H1 (cell line): Measurements from ENCODE around the gene DYNC1H1. TPM values are rescaled to one million over a fixed set of nuclear protein-coding genes. Genes with fewer than 3 reads are reported as not detected.

Experiments
- ASH2L ChIP-seq: fragments of 200-600, 300-600 bp; sonication (generic); IDR thresholded peaks from one replicate; pipeline ENCODE4 v1.7.1; 2017; ENCODE audit warnings: low read length
- CBX5 ChIP-seq: fragments of 300-800, 300-1000 bp; sonication (generic); IDR thresholded peaks from 2 replicates; pipeline ENCODE4 v1.7.1; 2016; ENCODE audit warnings: antibody characterized with exemption, low read length, low read depth
- CHD1 ChIP-seq: IDR thresholded peaks from 2 replicates; pipeline ENCODE4 v1.6.1; 2012; ENCODE audit warnings: low read depth, low read length, improper control_type of control experiment
- CREB1 ChIP-seq: IDR thresholded peaks from 2 replicates; pipeline ENCODE4 v1.6.1; 2012; ENCODE audit warnings: inconsistent platforms
- EGR1 ChIP-seq: IDR thresholded peaks from 2 replicates; pipeline ENCODE4 v1.6.1; 2011; ENCODE audit warnings: low read depth, low read length, borderline replicate concordance
- HDAC2 ChIP-seq, 2 experiments: fragments of 300-600 bp in 1 of 2; sonication (generic) in 1 of 2; IDR thresholded peaks; 2 replicates each; pipeline ENCODE4 v1.6.1; 2011 to 2012; ENCODE audit warnings: low read depth in 2 of 2, low read length in 2 of 2, mild to moderate bottlenecking in 2 of 2, moderate library complexity in 2 of 2, borderline replicate concordance in 1 of 2, inconsistent platforms in 1 of 2
- JUN ChIP-seq: IDR thresholded peaks from 2 replicates; pipeline ENCODE4 v1.6.1; 2011; ENCODE audit warnings: low read depth, mild to moderate bottlenecking, improper control_type of control experiment, low read length
- JUND ChIP-seq: IDR thresholded peaks from 2 replicates; pipeline ENCODE4 v1.6.1; 2011; ENCODE audit warnings: mild to moderate bottlenecking, improper control_type of control experiment, low read length
- KDM1A ChIP-seq: fragments of 200-600, 300-600 bp; sonication (generic); IDR thresholded peaks from 2 replicates; pipeline ENCODE4 v1.7.1; 2016; ENCODE audit warnings: mild to moderate bottlenecking, low read length, borderline replicate concordance
- MAX ChIP-seq: IDR thresholded peaks from 2 replicates; pipeline ENCODE4 v1.6.1; 2012; ENCODE audit warnings: inconsistent platforms
- NRF1 ChIP-seq: IDR thresholded peaks from 2 replicates; pipeline ENCODE4 v1.6.1; 2011; ENCODE audit warnings: mild to moderate bottlenecking, low read depth, low read length, improper control_type of control experiment
- POLR2AphosphoS5 ChIP-seq: IDR thresholded peaks from 2 replicates; pipeline ENCODE4 v1.6.1; 2011; ENCODE audit warnings: low read depth, low read length
- POU5F1 ChIP-seq: IDR thresholded peaks from 2 replicates; pipeline ENCODE4 v1.6.1; 2011; ENCODE audit warnings: low read depth, mild to moderate bottlenecking, low read length, moderate library complexity
- RXRA ChIP-seq: IDR thresholded peaks from 2 replicates; pipeline ENCODE4 v1.6.1; 2011; ENCODE audit warnings: low read depth, mild to moderate bottlenecking, low read length, moderate library complexity; ENCODE audit not compliant: insufficient read depth
- SIN3A ChIP-seq, 2 experiments: IDR thresholded peaks in 1 of 2; conservative IDR thresholded peaks in 1 of 2; 2 replicates each; pipeline ENCODE4 v1.6.1; 2011 to 2012; ENCODE audit warnings: low read length in 2 of 2, improper control_type of control experiment in 1 of 2, low read depth in 1 of 2, mild to moderate bottlenecking in 1 of 2
- SP2 ChIP-seq: IDR thresholded peaks from 2 replicates; pipeline ENCODE4 v1.6.1; 2012; ENCODE audit warnings: mild to moderate bottlenecking, low read length, inconsistent platforms
- TAF1 ChIP-seq: IDR thresholded peaks from 2 replicates; pipeline ENCODE4 v1.6.1; 2011; ENCODE audit warnings: mild to moderate bottlenecking, low read depth, low read length
- TBP ChIP-seq: IDR thresholded peaks from 2 replicates; pipeline ENCODE4 v1.6.1; 2011; ENCODE audit warnings: low read depth, low read length, improper control_type of control experiment
- TCF12 ChIP-seq: IDR thresholded peaks from 2 replicates; pipeline ENCODE4 v1.6.1; 2011; ENCODE audit warnings: low read depth, mild to moderate bottlenecking, low read length
- ZNF274 ChIP-seq: IDR thresholded peaks from 2 replicates; pipeline ENCODE4 v1.7.0; 2012; ENCODE audit warnings: low read length, borderline replicate concordance; ENCODE audit errors: extremely low read depth
- polyA plus RNA-seq, 7 experiments: library from polyadenylated mRNA; depleted of rRNA in 3 of 7; stranded (reverse) in 5 of 7; unstranded in 2 of 7; fragments of >200 nt in 5 of 7; fragments of 200-250 nt in 2 of 7; gene quantifications; 1 replicate in 5 of 7; 2 replicates in 1 of 7; 4 replicates in 1 of 7; pipeline versions ENCODE4 v1.2.1 to v1.2.3, GENCODE V29; 2011 to 2013; ENCODE audit warnings: missing spikeins in 2 of 7, mixed read lengths in 2 of 7
- total RNA-seq: library from RNA; stranded (reverse); fragmentation: NEBNext Ultra II Directional; extraction: Animal tissue kit (Norgen Biotek cat#: 25700); gene quantifications from 2 replicates; pipeline ENCODE4 v1.2.1, GENCODE V29; 2021
- TF ChIP-seq, protein P1 (sequence below): IDR thresholded peaks from 2 replicates; pipeline ENCODE4 v1.6.1; 2012; ENCODE audit warnings: inconsistent platforms
- TF ChIP-seq, protein P2 (sequence below): IDR thresholded peaks from 2 replicates; pipeline ENCODE4 v1.6.1; 2012; ENCODE audit warnings: low read length, inconsistent platforms

DYNC1H1 gene
- total and polyA plus RNA-seq, 2 of the 8 experiments (the other 6 are each of a cell fraction or from before 2014, with no cell fraction given): 238 to 387 TPM

GRCh38 chr14:102088012-102088792 lies 123.8 kb downstream of the DYNC1H1 start (continued):
- TF ChIP-seq KDM1A (no peak), SIN3A (conservative IDR thresholded peaks at IDR 0.05 in 1 of 2, IDR thresholded peaks at IDR 0.05 in 1 of 2; ENCODE audit: low read depth in 1 of 2, low read length in 2 of 2) (peak in 1 of 2 experiments; percentile 66; a peak in 1 of 4 replicates), CREB1 (no peak; the same call in 1 of the 2 replicates), JUND (no peak), ASH2L (no peak), CHD1 (no peak; the same call in 1 of the 2 replicates), TAF1 (peak; percentile 43; the same call in 1 of the 2 replicates), TCF12 (0 out of 2 replicates have a peak, but pooled peaks have one; percentile 70), CBX5 (no peak), NRF1 (no peak), HDAC2 (IDR thresholded peaks at IDR 0.05; ENCODE audit: borderline replicate concordance in 1 of 2, low read depth in 2 of 2, low read length in 2 of 2) (peak in 1 of 2 experiments; percentile 25; a peak in 1 of 4 replicates), POLR2AphosphoS5 (peak; percentile 64), POU5F1 (no peak), RXRA (no peak), MAX (peak; percentile 99), EGR1 (peak; percentile 70; the same call in 1 of the 2 replicates), JUN (no peak), ZNF274 (no peak), SP2 (no peak), TBP (peak; percentile 46; the same call in 1 of the 2 replicates)
- TF ChIP-seq, protein P1, sequence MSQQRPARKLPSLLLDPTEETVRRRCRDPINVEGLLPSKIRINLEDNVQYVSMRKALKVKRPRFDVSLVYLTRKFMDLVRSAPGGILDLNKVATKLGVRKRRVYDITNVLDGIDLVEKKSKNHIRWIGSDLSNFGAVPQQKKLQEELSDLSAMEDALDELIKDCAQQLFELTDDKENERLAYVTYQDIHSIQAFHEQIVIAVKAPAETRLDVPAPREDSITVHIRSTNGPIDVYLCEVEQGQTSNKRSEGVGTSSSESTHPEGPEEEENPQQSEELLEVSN: peak; percentile 97
- TF ChIP-seq, protein P2, sequence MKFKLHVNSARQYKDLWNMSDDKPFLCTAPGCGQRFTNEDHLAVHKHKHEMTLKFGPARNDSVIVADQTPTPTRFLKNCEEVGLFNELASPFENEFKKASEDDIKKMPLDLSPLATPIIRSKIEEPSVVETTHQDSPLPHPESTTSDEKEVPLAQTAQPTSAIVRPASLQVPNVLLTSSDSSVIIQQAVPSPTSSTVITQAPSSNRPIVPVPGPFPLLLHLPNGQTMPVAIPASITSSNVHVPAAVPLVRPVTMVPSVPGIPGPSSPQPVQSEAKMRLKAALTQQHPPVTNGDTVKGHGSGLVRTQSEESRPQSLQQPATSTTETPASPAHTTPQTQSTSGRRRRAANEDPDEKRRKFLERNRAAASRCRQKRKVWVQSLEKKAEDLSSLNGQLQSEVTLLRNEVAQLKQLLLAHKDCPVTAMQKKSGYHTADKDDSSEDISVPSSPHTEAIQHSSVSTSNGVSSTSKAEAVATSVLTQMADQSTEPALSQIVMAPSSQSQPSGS: no peak
